Gastroesophageal sphincter (tissue), 3 donors: ENCODE data around the gene NSUN6.

ENCODE experiments used
- EP300 ChIP-seq: sonication (generic); formaldehyde crosslinking; IDR thresholded peaks from one replicate; pipeline ENCODE4 v1.6.1; 2017; ENCODE audit warnings: antibody characterized with exemption, mild to moderate bottlenecking
- POLR2A ChIP-seq, 2 donors: fragments of 450-650 bp; IDR thresholded peaks; one replicate each; pipeline ENCODE4 v1.6.1; 2017; ENCODE audit warnings: antibody characterized with exemption in 2 of 2, mild to moderate bottlenecking in 2 of 2, moderate library complexity in 1 of 2
- TF ChIP-seq, protein P1 (sequence below), 4 experiments: fragments of 200-600 bp in 2 of 4; fragments of 450-650 bp in 2 of 4; sonication (generic) in 1 of 4; IDR thresholded peaks; one replicate each; pipeline ENCODE4 v1.5.1; 2017 to 2019; ENCODE audit warnings: antibody characterized with exemption in 4 of 4, mild to moderate bottlenecking in 2 of 4, moderate library complexity in 2 of 4

DNA sequence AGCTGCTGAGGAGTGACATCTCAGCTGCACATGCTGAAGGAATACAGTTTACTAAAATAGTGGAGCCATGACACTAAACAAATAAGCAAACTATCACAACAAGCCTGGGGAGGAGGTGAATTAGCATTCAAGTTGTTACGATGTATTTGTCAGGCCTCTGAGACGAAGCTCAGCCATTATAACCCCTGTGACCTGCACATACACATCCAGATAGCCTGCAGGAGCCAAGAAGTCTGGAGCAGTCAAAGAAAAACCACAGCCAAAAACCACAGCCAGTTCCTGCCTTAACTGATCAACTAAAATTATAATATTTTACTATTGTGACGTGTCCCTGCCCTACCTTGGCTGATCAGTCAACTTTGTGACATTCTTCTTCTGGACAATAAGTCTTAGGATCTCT, 68.6 kb downstream of the NSUN6 start:
- TF ChIP-seq, protein P1, sequence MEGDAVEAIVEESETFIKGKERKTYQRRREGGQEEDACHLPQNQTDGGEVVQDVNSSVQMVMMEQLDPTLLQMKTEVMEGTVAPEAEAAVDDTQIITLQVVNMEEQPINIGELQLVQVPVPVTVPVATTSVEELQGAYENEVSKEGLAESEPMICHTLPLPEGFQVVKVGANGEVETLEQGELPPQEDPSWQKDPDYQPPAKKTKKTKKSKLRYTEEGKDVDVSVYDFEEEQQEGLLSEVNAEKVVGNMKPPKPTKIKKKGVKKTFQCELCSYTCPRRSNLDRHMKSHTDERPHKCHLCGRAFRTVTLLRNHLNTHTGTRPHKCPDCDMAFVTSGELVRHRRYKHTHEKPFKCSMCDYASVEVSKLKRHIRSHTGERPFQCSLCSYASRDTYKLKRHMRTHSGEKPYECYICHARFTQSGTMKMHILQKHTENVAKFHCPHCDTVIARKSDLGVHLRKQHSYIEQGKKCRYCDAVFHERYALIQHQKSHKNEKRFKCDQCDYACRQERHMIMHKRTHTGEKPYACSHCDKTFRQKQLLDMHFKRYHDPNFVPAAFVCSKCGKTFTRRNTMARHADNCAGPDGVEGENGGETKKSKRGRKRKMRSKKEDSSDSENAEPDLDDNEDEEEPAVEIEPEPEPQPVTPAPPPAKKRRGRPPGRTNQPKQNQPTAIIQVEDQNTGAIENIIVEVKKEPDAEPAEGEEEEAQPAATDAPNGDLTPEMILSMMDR (IDR thresholded peaks at IDR 0.05) = no peak
- TF ChIP-seq POLR2A (IDR thresholded peaks at IDR 0.05) (no peak), EP300 (no peak)
